Heart left ventricle (tissue), 16 donors: ENCODE measurements around the gene TNKS2. TPM values are rescaled to one million over a fixed set of nuclear protein-coding genes. Genes with fewer than 3 reads are reported as not detected.

Experiments
- ATAC-seq, 4 donors: fragments of 200-7000 bp; cut with Tn5 transposase; one replicate each; pipeline ENCODE4 v1.9.1; 2020 to 2022; ENCODE audit warnings: moderate library complexity in 4 of 4, mild to moderate bottlenecking in 3 of 4, moderate number of reproducible peaks in 1 of 4
- DNase-seq, 5 donors: peaks; one replicate each; pipeline ENCODE4 v3.0.0-alpha.2; 2020
- H3K27ac ChIP-seq, 12 donors: fragments of 200-600 bp; sonication (generic) in 4 of 12; one replicate each; pipeline versions ENCODE4 v1.5.0 to v1.8.0; 2016 to 2022; ENCODE audit warnings: mild to moderate bottlenecking in 2 of 12
- H3K27me3 ChIP-seq, 9 donors: fragments of 200-600 bp; sonication (generic) in 2 of 9; one replicate each; pipeline versions ENCODE4 v1.5.1 to v1.8.0; 2016 to 2022; ENCODE audit warnings: mild to moderate bottlenecking in 3 of 9
- H3K36me3 ChIP-seq, 9 donors: fragments of 200-600 bp; sonication (generic) in 2 of 9; one replicate each; pipeline versions ENCODE4 v1.5.0 to v1.8.0; 2018 to 2022; ENCODE audit warnings: mild to moderate bottlenecking in 2 of 9
- H3K4me1 ChIP-seq, 12 donors: fragments of 200-600 bp; sonication (generic) in 4 of 12; one replicate each; pipeline versions ENCODE4 v1.5.0 to v1.8.0; 2016 to 2022; ENCODE audit warnings: mild to moderate bottlenecking in 3 of 12
- H3K4me3 ChIP-seq, 12 donors: fragments of 200-600 bp; sonication (generic) in 4 of 12; one replicate each; pipeline versions ENCODE4 v1.5.0 to v1.8.0; 2017 to 2022; ENCODE audit warnings: mild to moderate bottlenecking in 9 of 12, moderate library complexity in 4 of 12
- H3K9me3 ChIP-seq, 12 donors: fragments of 200-600 bp; sonication (generic) in 4 of 12; one replicate each; pipeline versions ENCODE4 v1.5.0 to v1.8.0; 2016 to 2022; ENCODE audit warnings: mild to moderate bottlenecking in 1 of 12
- CTCF ChIP-seq, 12 donors: fragments of 200-600 bp; sonication (generic) in 4 of 12; IDR thresholded peaks; one replicate each; pipeline versions ENCODE4 v1.5.0 to v1.8.0; 2018 to 2022; ENCODE audit warnings: antibody characterized with exemption in 12 of 12, mild to moderate bottlenecking in 5 of 12
- POLR2A ChIP-seq, 2 donors: fragments of 450-650 bp; IDR thresholded peaks; one replicate each; pipeline ENCODE4 v1.6.1; 2017; ENCODE audit warnings: antibody characterized with exemption in 2 of 2, mild to moderate bottlenecking in 2 of 2, moderate library complexity in 2 of 2
- WGBS, 4 donors: extraction: QIAGEN DNeasy Blood & Tissue Kit in 2 of 4; methylation state at CpG; one replicate each; pipeline versions ENCODE4 v1.1.5 to v1.1.7; 2013 to 2018; 5-methylcytosine and 5-hydroxymethylcytosine counted together
- intact Hi-C, 10 donors: fragments of 100-400 bp; cut with DNase I; formaldehyde crosslinking; loops; one replicate each; pipeline versions ENCODE4 v1.11.1 to v1.14.2; 2022
- polyA plus RNA-seq, 2 donors: library from polyadenylated mRNA; stranded (reverse); fragments of 200-250 nt; gene quantifications; one replicate each; pipeline ENCODE4 v1.2.3, GENCODE V29; 2013
- total RNA-seq, 9 donors: library from RNA; depleted of rRNA in 2 of 9; stranded (reverse); fragments of >200 nt in 2 of 9; fragmentation: NEBNext Ultra II Directional in 3 of 9; extraction: Animal tissue kit (Norgen Biotek cat#: 25700) in 3 of 9; gene quantifications; one replicate each; pipeline versions ENCODE4 v1.1.0 to v1.2.4, GENCODE V29; 2016 to 2023
- donor health status: ischemic (EF 13 %, LVEDD 7.1; RV severe dilation, severe dysfunction).
- donor health status: healthy with polysubstance abuse.
- donor health status: DM: no; HTN: yes; CAD: no.
- donor health status: DM: no; HTN: no; CAD: no.
- donor health status: ischemic (EF 25% LVEDD 6.9; RV normal size, moderate dysfunction).
- donor health status: ischemic (EF 25% LVEDD 5.7; RV mildly dilated, moderate dysfunction).
- donor health status: healthy.
- donor health status: DM: yes; HTN: yes; CAD: no.
- donor health status: ischemic (EF 35%, LVEDD 5.7; RV mildly dilated, moderate dysfunction).
- donor health status: nonischemic (EF 11% LVEDD 7.7; RV severe dilation, severe dysfunction).
- donor health status: DM: yes; HTN: yes; CAD: no.
- donor health status: PGD.
- donor health status: ischemic (EF 29% LVEDD 5.4; RV normal size, mild dysfunction).
- donor health status: nonischemic (EF 23%, LVEDD 6.1; RV moderate dilation, normal function).

The TNKS2 gene
- total and polyA plus RNA-seq, 11 donors, result 4.0 to 24.7 (median 13.9) TPM

GRCh38 chr10:91829268-91829667 is 31.0 kb downstream of the TNKS2 start:
- 87 to 90% (median 89%) methylated on average over 2 of the region's 2 CpGs for WGBS, 4 donors
- ATAC-seq, result no peak
- TF ChIP-seq CTCF (IDR thresholded peaks at IDR 0.05) (no peak), POLR2A (IDR thresholded peaks at IDR 0.05) (no peak)
- H3K27me3 ChIP-seq, result no peaks in the 10 kb centered on the region
- intact Hi-C loops, result loop anchor here in 1 of 10 donors (5.0 kb wide), 1 partner anchor 33 kb away; no protein-coding TSS in a partner anchor
- no peak overlapping the region for H3K27ac ChIP-seq
- no peaks in the 10 kb centered on the region for H3K9me3 ChIP-seq
- H3K4me1 ChIP-seq, result peaks cover 0 to under 1% (median 0%) of the 10 kb centered on the region in 12 donors
- DNase-seq, result no peak
- H3K4me3 ChIP-seq, result no peak overlapping the region
- H3K36me3 ChIP-seq, result peaks cover 0 to 100% (median 95%) of the 10 kb centered on the region in 9 donors

- intact Hi-C loops, result loop anchor here in 1 of 10 donors (10.0 kb wide), 1 partner anchor 117 kb away; no protein-coding TSS in a partner anchor
- no peak overlapping the region for H3K27ac ChIP-seq
- no peaks in the 10 kb centered on the region for H3K27me3 ChIP-seq
- no peaks in the 10 kb centered on the region for H3K4me1 ChIP-seq
- no peaks in the 10 kb centered on the region for H3K9me3 ChIP-seq
- WGBS, 4 donors, result 72 to 92% (median 85%) methylated on average over 3 of the region's 3 CpGs
- H3K36me3 ChIP-seq, result peaks cover 0 to 100% (median 98%) of the 10 kb centered on the region in 9 donors
- DNase-seq, result no peak
- TF ChIP-seq CTCF (IDR thresholded peaks at IDR 0.05) (no peak), POLR2A (IDR thresholded peaks at IDR 0.05) (no peak)
- H3K4me3 ChIP-seq, result no peak overlapping the region
- no peak for ATAC-seq
These were observed 40.0 kb downstream of the TNKS2 start for GRCh38 chr10:91838199-91838598.

- Histone ChIP-seq H3K36me3 (peaks cover 0 to 100% (median 98%) of the 10 kb centered on the region in 9 donors), H3K9me3 (no peaks in the 10 kb centered on the region), H3K27me3 (no peaks in the 10 kb centered on the region), H3K27ac (no peak overlapping the region), H3K4me1 (no peaks in the 10 kb centered on the region), H3K4me3 (no peak overlapping the region)
- intact Hi-C loops, result no loop called here
- DNase-seq (no peak), ATAC-seq (no peak)
- TF ChIP-seq POLR2A (IDR thresholded peaks at IDR 0.05) (no peak), CTCF (IDR thresholded peaks at IDR 0.05) (no peak)
These were observed 44.9 kb downstream of the TNKS2 start for GRCh38 chr10:91843083-91843482.

GRCh38 chr10:91856637-91857036 is 58.4 kb downstream of the TNKS2 start:
- peaks cover 0 to 100% (median 99%) of the 10 kb centered on the region in 9 donors for H3K36me3 ChIP-seq
- intact Hi-C loops, result loop anchor here in 1 of 10 donors (5.0 kb wide), 1 partner anchor 34 kb away; no protein-coding TSS in a partner anchor
- H3K4me1 ChIP-seq, result no peaks in the 10 kb centered on the region
- TF ChIP-seq POLR2A (IDR thresholded peaks at IDR 0.05) (no peak), CTCF (IDR thresholded peaks at IDR 0.05) (peak in 6 of 12 donors; percentile 7 to 33 (median 14))
- ATAC-seq (no peak), DNase-seq (no peak)
- 88 to 92% (median 91%) methylated on average over 6 of the region's 6 CpGs for WGBS, 4 donors
- no peak overlapping the region for H3K27ac ChIP-seq
- H3K27me3 ChIP-seq, result no peaks in the 10 kb centered on the region
- H3K4me3 ChIP-seq, result no peak overlapping the region
- no peaks in the 10 kb centered on the region for H3K9me3 ChIP-seq
